K562 (cell line): ENCODE data around the gene DBNDD2. TPM values are rescaled to one million over a fixed set of nuclear protein-coding genes. Genes with fewer than 3 reads are reported as not detected.

ENCODE experiments used
- CBX3 ChIP-seq, 2 experiments: IDR thresholded peaks; 1 replicate in 1 of 2; 2 replicates in 1 of 2; pipeline ENCODE4 v1.6.1; 2012; ENCODE audit warnings: inconsistent platforms in 2 of 2, low read length in 2 of 2, borderline replicate concordance in 1 of 2, control low read depth in 1 of 2
- CREBBP ChIP-seq: IDR thresholded peaks from one replicate; pipeline ENCODE4 v1.6.1; 2012; ENCODE audit warnings: low read depth, mild to moderate bottlenecking, control low read depth, inconsistent platforms, low read length
- GABPB1 ChIP-seq: sonication (generic); formaldehyde crosslinking; IDR thresholded peaks from 2 replicates; pipeline ENCODE4 v1.8.0; 2022; ENCODE audit warnings: mild to moderate bottlenecking, missing genetic modification reagents
- HMG20B ChIP-seq: fragments of 250-450 bp; sonication (Bioruptor Pico); IDR thresholded peaks from 2 replicates; pipeline ENCODE4 v1.5.0; 2021; ENCODE audit warnings: mild to moderate bottlenecking
- JUNB ChIP-seq: fragments of 450-650 bp; formaldehyde crosslinking; conservative IDR thresholded peaks from 2 replicates; pipeline ENCODE4 v1.4.0; 2020; ENCODE audit warnings: mild to moderate bottlenecking
- MAFK ChIP-seq: IDR thresholded peaks from 2 replicates; pipeline ENCODE4 v1.6.1; 2011; ENCODE audit warnings: low read length, improper control_type of control experiment
- NCOA1 ChIP-seq: fragments of 450-650 bp; IDR thresholded peaks from 2 replicates; pipeline ENCODE4 v1.6.1; 2016; ENCODE audit warnings: low read depth
- NCOA4 ChIP-seq: fragments of 450-650 bp; IDR thresholded peaks from 2 replicates; pipeline ENCODE4 v1.6.1; 2018; ENCODE audit warnings: mild to moderate bottlenecking; ENCODE audit not compliant: partially characterized antibody
- NFIX ChIP-seq: fragments of 250-450 bp; sonication (Bioruptor Pico); IDR thresholded peaks from 2 replicates; pipeline ENCODE4 v1.4.0; 2020; ENCODE audit warnings: low read depth, mild to moderate bottlenecking, moderate library complexity
- POLR3G ChIP-seq: IDR thresholded peaks from 2 replicates; pipeline ENCODE4 v1.6.1; 2011; ENCODE audit not compliant: insufficient read length, insufficient replicate concordance; ENCODE audit errors: extremely low read depth
- SIN3B ChIP-seq: fragments of 450-650 bp; IDR thresholded peaks from 2 replicates; pipeline ENCODE4 v1.6.1; 2017; ENCODE audit warnings: low read depth, mild to moderate bottlenecking, moderate library complexity
- SMAD4 ChIP-seq: fragments of 250-450 bp; sonication (Bioruptor Pico); conservative IDR thresholded peaks from 2 replicates; pipeline ENCODE4 v1.8.0; 2021; ENCODE audit warnings: inconsistent platforms, mild to moderate bottlenecking, moderate library complexity
- TRIM24 ChIP-seq, 2 experiments: fragments of 450-650 bp; IDR thresholded peaks; 2 replicates each; pipeline ENCODE4 v1.6.1; 2016
- XRCC3 ChIP-seq: fragments of 450-650 bp; IDR thresholded peaks from 2 replicates; pipeline ENCODE4 v1.6.1; 2017; ENCODE audit warnings: mild to moderate bottlenecking, moderate library complexity
- ZFX ChIP-seq: sonication (generic); formaldehyde crosslinking; IDR thresholded peaks from 2 replicates; pipeline ENCODE4 v1.8.0; 2022; ENCODE audit warnings: mild to moderate bottlenecking, missing genetic modification reagents, moderate library complexity
- ZNF584 ChIP-seq: fragments of 200-800 bp; sonication (Bioruptor generic); IDR thresholded peaks from 2 replicates; pipeline ENCODE4 v1.6.1; 2016; ENCODE audit warnings: low read depth, mild to moderate bottlenecking, missing genetic modification characterization, missing compliant biosample characterization
- polyA plus RNA-seq, 8 experiments: library from polyadenylated mRNA; depleted of rRNA in 4 of 8; stranded (reverse) in 5 of 8; unstranded in 3 of 8; fragments of >200 nt; fragmentation: Nextera tagmentation in 2 of 8; fragmentation: Illumina TruSeq in 1 of 8; extraction: Ambion mirVana in 2 of 8; extraction: Trizol in 1 of 8; gene quantifications; 2 replicates each; pipeline versions ENCODE4 v1.2.1 to v1.2.3, GENCODE V29; 2011 to 2014; ENCODE audit warnings: inconsistent platforms in 1 of 8, missing spikeins in 1 of 8
- total RNA-seq, 7 experiments: library from RNA; depleted of rRNA in 6 of 7; stranded (reverse); fragments of >200 nt in 6 of 7; fragmentation: Illumina TruSeq in 2 of 7; extraction: Trizol in 2 of 7; gene quantifications; 2 replicates each; pipeline versions ENCODE4 v1.2.1 to v1.2.3, GENCODE V29; 2011 to 2021; ENCODE audit warnings: low replicate concordance in 1 of 7

The DBNDD2 gene
- total and polyA plus RNA-seq, 9 of the 15 experiments (the other 6 are each of a cell fraction or from before 2014, with no cell fraction given) = 12.8 to 64.0 (median 35.8) TPM

- TF ChIP-seq NFIX (CRISPR knock-in tag) (0 out of 2 replicates have a peak, but pooled peaks have one; percentile 35), MAFK (peak; percentile 28), SMAD4 (CRISPR knock-in tag) (0 out of 2 replicates have a peak, but pooled peaks have one; percentile 38), NCOA4 (no peak), TRIM24 (IDR thresholded peaks at IDR 0.05) (peak; percentile 51 to 67; a peak in 2 of 4 replicates), ZFX (no peak), CREBBP (no peak), POLR3G (no peak), XRCC3 (no peak), SIN3B (0 out of 2 replicates have a peak, but pooled peaks have one; percentile 20), GABPB1 (CRISPR knock-in tag) (peak; percentile 52; the same call in 1 of the 2 replicates), NCOA1 (0 out of 2 replicates have a peak, but pooled peaks have one; percentile 29), ZNF584 (CRISPR knock-in tag) (no peak), JUNB (CRISPR knock-in tag) (no peak), CBX3 (IDR thresholded peaks at IDR 0.05; ENCODE audit: borderline replicate concordance in 1 of 2, low read length in 2 of 2) (0 out of 3 replicates have a peak, but pooled peaks of 1 of the 2 experiments have one; percentile 24), HMG20B (CRISPR knock-in tag) (no peak)
These were observed 34.6 kb upstream of the DBNDD2 start (continued) for GRCh38 chr20:45373353-45374100.
